Measurements from ENCODE around the gene CACNB3.

Gene CACNB3

DNA sequence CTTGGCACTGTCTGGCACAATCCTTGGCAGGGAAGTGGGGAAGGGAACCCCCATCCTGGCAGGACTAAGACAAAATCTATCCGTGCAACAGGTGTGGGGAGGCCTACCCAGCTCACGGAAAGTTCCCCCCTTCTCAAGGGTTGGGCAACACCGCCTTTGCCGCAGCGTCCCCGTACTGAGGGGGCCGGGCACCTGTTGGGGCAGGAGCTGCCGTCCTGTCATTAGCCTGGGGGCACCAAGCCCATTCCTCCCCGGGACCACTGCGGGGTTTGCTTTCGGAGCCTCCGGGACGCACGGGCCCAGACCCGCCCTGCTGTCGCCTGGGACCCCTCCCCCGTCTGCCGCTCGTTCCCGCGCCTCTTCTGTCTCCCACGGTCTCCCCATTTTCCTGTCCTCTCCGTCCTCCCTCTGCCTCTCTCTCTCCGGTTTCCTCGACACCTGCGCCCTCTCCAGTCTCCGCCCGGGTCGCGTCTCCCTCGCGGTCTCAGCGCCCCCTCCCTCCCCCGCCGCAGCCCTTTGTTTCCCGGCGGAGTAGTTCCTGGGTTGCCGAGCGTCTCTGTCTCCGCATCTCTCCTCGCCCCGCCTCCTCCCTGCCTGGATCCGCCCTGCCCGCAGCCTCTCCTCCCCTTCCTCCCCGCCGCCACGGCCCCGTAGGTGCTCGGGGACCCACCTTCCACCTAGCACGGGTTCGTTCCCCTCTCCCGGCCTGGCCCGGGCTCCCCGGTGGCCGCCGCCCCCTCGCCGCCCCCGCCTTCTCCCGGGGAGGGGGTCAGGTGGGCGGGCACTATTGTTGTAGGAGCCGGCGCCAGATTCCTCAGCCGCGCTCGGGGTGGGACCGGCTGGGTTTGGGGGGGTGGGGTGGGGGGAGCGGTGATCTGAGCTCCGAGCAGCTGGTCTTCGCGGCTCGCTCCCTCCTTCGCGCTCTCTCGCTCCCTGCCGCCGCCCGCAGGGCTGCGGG is at the start of gene CACNB3:
Gene CACNB3 (plus strand): TSS at position 624 of the 958 bp plus-strand sequence. CDS start 434 bp downstream, outside the sequence.
- peak; percentile 78 for DNase-seq (ENCODE audit: low spot score)

DNA sequence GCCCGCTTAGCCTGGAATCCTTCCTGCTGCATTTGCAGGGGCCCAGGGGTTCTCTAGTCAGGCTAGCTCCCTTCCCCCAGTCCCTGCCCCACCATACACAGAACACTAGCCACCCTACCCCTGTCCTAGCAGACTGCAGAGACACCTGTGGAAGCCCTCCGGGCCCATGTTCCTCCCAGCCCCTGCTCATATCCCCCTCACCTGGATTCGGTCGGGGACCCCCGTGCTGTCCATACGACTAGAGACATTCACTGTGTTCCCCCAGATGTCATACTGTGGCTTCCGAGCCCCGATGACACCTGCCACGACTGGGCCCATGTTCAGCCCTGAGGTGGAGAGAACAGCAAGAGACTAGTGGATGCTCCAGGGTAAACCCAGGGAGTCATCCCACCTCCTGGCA is 49.6 kb upstream of the CACNB3 start:
- DNase-seq (ENCODE audit: low spot score) = no peak

- DNase-seq (ENCODE audit: low spot score) = no peak
Measured at GRCh38 chr12:48770756-48771155, 47.5 kb upstream of the CACNB3 start.

GRCh38 chr12:48771588-48772112 is 46.6 kb upstream of the CACNB3 start:
- DNase-seq (ENCODE audit: low spot score) = no peak

- DNase-seq (ENCODE audit: low spot score) = no peak
Measured at GRCh38 chr12:48773686-48774085, 44.6 kb upstream of the CACNB3 start.

- no peak for DNase-seq (ENCODE audit: low spot score)
Measured at GRCh38 chr12:48774516-48774915, 43.8 kb upstream of the CACNB3 start.

DNA sequence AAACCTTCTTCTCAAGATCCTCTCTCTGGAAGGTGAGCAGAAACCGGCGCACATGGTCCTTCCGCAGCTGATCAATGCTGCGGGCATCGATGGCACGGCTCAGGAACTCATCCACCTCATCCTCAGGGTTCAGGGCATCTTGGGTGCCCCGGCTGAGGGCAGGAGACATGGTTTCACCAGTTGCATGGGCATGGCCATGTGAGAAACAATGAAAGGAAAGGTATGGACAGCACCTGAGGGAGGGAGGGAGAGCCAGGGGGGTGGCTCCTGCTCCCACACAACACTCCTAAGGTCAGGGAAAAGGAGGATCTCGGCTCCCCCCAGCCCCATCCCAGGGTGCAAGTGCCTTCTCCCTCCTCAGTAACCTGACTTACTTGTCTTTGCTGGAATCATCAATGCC is 43.0 kb upstream of the CACNB3 start:
- DNase-seq (ENCODE audit: low spot score) = no peak

- DNase-seq (ENCODE audit: low spot score) = no peak
Measured at GRCh38 chr12:48775991-48776649, 42.2 kb upstream of the CACNB3 start.

GRCh38 chr12:48776956-48777355 is 41.3 kb upstream of the CACNB3 start:
- DNase-seq (ENCODE audit: low spot score) = no peak

DNA sequence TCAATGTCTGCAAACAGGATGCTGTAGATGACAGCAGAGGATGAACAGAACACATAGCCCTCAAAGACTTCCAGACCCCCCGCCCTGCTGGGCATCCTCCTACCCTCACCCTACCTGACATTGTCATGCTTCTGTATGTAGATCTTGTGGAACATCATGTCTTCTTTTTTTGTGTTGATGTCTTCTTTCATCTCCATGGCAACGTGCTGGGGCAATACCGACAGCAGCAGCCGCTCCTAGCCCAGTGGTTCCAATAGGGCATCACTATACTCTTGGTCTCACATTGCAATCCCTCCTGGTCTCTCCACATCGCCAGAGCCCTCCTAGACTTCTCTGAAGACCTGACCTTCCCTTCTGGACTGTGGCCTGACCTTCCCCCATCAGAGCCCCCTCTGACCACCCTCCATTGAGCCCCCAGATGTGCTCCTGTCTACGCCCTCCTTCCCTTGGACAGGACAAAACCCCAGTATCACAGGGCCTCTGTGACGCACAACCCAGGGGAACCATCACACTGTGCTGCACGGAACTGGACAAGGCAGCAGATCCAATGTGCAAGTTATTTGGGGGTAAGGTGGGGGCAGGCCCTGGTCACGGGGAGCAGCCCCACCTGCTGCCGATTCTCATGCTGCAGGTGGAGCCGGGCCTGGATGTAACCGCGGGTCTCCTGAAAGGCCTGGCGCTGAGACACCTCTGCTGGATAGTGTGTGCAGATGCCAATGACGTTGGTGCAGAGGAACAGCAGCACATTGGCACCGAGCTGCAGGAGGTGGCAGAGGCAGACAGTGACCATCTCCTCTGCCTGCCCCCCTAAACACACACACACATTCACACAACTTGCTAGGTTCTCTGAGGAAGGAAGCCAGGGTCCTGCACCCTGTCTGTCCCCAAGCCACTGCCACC is 40.5 kb upstream of the CACNB3 start:
- no peak for DNase-seq (ENCODE audit: low spot score)

DNA sequence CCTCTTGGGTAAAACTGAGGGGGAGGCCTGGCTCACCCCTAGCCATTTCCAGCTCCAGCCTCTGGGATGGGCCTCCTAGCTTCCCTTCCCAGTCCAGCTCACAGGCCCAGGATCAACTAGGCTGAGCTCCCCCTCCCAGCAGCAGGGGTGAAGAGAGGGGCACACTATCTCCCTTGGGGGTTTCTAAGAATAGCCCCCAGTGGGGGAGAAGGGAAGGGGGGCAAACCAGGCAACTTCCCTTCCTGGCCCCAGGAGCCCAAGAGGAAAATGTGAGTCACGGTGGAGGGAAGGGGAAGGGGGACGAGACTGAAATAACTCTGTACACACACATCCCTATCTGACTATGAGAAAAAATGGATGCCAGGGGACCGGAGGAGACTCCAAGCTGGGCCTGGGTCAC is 38.4 kb upstream of the CACNB3 start:
- DNase-seq (ENCODE audit: low spot score) = peak; percentile 17

GRCh38 chr12:48780381-48781025 is 37.8 kb upstream of the CACNB3 start:
- DNase-seq (ENCODE audit: low spot score) = no peak

- no peak for DNase-seq (ENCODE audit: low spot score)
Measured at GRCh38 chr12:48781750-48782456, 36.4 kb upstream of the CACNB3 start.

- no peak for DNase-seq (ENCODE audit: low spot score)
Measured at GRCh38 chr12:48782457-48783395, 35.6 kb upstream of the CACNB3 start.

DNA sequence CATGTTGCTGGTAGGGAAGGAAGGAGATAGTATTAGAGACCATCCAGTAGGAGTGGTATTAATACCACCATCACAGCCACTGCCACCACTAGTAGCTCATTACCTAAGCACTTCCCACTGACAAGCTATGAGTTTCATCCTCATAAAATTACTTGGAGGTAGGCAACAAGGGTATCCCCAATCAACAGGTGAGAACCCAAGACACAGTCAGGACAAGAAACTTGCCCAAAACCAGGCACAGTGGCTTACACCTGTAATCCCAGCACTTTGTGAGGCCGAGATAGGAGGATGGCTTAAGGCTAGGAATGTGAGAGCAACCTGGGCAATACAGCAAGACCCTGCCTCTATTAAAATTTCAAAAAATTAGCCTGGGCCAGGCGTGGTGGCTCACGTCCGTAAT is 34.9 kb upstream of the CACNB3 start:
- no peak for DNase-seq (ENCODE audit: low spot score)

DNA sequence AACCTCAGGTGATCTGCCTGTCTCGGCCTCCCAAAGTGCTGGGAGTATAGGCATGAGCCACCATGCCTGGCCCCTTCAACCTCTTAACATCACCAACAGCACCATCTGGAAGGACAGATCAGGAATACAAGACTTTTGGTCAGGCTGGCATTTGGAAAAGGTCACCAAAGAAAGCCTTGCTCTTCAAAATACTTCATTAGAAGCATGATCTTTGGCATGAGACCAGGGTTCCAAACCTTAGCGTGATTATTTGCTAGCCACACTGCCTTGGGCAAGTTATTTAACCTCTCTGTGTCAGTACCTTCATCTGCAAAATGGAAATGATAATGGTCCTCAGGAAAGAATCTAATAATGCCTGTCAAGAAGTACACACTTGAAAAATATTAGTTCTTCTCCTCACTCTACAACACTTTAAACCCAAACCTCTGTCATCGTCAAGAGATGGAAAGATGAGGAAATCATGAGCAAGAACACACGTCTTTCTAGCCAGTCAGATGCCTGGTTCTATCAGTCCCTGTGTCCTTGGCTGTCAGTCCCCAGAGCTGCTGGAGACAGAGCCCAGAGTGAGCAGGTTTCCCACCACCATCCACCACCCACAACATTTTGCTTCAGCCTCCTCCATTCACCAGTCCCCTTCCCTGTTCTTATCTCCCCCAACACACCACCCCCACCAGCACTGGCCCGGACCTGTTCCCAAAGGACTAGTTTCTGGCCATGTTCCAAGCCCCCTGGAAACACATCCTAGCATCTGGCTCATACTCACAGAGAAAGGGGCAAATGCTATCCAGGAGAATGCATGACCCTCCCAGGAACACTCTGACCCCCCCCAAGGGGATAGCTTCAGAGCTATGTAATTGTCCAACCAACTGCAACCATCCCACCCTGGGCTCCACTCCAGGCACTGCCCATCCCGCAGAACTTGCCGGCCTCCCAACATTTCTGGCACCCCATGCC is 31.4 kb upstream of the CACNB3 start:
- no peak for DNase-seq (ENCODE audit: low spot score)

GRCh38 chr12:48787791-48788523 is 30.3 kb upstream of the CACNB3 start:
- peak; percentile 12 for DNase-seq (ENCODE audit: low spot score)

DNA sequence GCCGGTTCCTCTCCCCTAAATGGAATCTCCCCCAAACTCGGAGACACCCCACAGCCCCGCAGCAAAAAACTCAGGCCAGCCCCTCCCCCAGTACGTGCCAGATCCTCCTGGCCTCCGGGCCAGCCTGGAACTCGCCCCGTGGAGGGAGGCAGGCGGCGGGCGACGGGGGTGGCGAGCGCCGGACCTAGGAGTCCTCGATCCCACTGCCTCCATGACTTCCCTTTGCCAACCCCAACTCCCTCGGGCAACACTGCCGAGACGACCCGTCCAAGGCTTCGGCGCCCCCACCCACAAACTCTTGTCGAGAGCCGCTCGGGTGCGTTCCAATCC is 29.8 kb upstream of the CACNB3 start:
- peak; percentile 11 for DNase-seq (ENCODE audit: low spot score)
